IPS-18a (cell line): ENCODE results near the gene CELF6.

ENCODE experiments used
- H3K27ac ChIP-seq: one replicate; pipeline ENCODE4 v1.5.1; 2013; ENCODE audit warnings: low read length
- H3K27me3 ChIP-seq: one replicate; pipeline ENCODE4 v1.6.1; 2013; ENCODE audit warnings: mild to moderate bottlenecking, low read length; ENCODE audit not compliant: control insufficient read depth, insufficient read depth
- H3K36me3 ChIP-seq: one replicate; pipeline ENCODE4 v1.6.1; 2013; ENCODE audit warnings: low read depth, low read length; ENCODE audit not compliant: control insufficient read depth
- H3K4me1 ChIP-seq: one replicate; pipeline ENCODE4 v1.6.1; 2013; ENCODE audit warnings: low read depth, low read length; ENCODE audit not compliant: control insufficient read depth
- H3K4me3 ChIP-seq: one replicate; pipeline ENCODE4 v1.5.1; 2013; ENCODE audit warnings: low read length
- H3K9ac ChIP-seq: one replicate; pipeline ENCODE4 v1.6.1; 2013; ENCODE audit warnings: mild to moderate bottlenecking, low read length, moderate library complexity
- H3K9me3 ChIP-seq: one replicate; pipeline ENCODE4 v1.6.1; 2013; ENCODE audit warnings: low read depth, low read length; ENCODE audit not compliant: control insufficient read depth

Gene CELF6

GRCh38 chr15:72342385-72342784 is 22.4 kb upstream of the CELF6 start:
- Histone ChIP-seq H3K4me1 (peaks cover 3% of the 10 kb centered on the region), H3K4me3 (no peak overlapping the region), H3K27ac (no peak overlapping the region), H3K9ac (no peak overlapping the region), H3K9me3 (no peaks in the 10 kb centered on the region), H3K36me3 (peaks cover 20% of the 10 kb centered on the region), H3K27me3 (no peaks in the 10 kb centered on the region)

- H3K9ac ChIP-seq, result no peak overlapping the region
These were observed 21.4 kb upstream of the CELF6 start for GRCh38 chr15:72341361-72341760.

GRCh38 chr15:72340366-72340765 is 20.4 kb upstream of the CELF6 start:
- H3K4me3 ChIP-seq, result no peak overlapping the region
- peaks cover 2% of the 10 kb centered on the region for H3K36me3 ChIP-seq
- no peaks in the 10 kb centered on the region for H3K9me3 ChIP-seq
- no peak overlapping the region for H3K9ac ChIP-seq
- H3K27ac ChIP-seq, result no peak overlapping the region
- H3K27me3 ChIP-seq, result no peaks in the 10 kb centered on the region
- H3K4me1 ChIP-seq, result peaks cover 3% of the 10 kb centered on the region

More at GRCh38 chr15:72341361-72341760, 21.4 kb upstream of the CELF6 start:
- H3K4me1 ChIP-seq, result peaks cover 3% of the 10 kb centered on the region
- peaks cover 12% of the 10 kb centered on the region for H3K36me3 ChIP-seq
- no peak overlapping the region for H3K27ac ChIP-seq
- no peak overlapping the region for H3K4me3 ChIP-seq
- no peaks in the 10 kb centered on the region for H3K9me3 ChIP-seq
- no peaks in the 10 kb centered on the region for H3K27me3 ChIP-seq

GRCh38 chr15:72339777-72340177 is 19.8 kb upstream of the CELF6 start:
- no peak overlapping the region for H3K27ac ChIP-seq
- no peak overlapping the region for H3K9ac ChIP-seq
- no peaks in the 10 kb centered on the region for H3K36me3 ChIP-seq
- peaks cover 3% of the 10 kb centered on the region for H3K4me1 ChIP-seq
- H3K27me3 ChIP-seq, result no peaks in the 10 kb centered on the region
- H3K4me3 ChIP-seq, result no peak overlapping the region
- no peaks in the 10 kb centered on the region for H3K9me3 ChIP-seq

GRCh38 chr15:72338617-72339321 is 18.8 kb upstream of the CELF6 start:
- no peak overlapping the region for H3K27ac ChIP-seq
- no peaks in the 10 kb centered on the region for H3K36me3 ChIP-seq

GRCh38 chr15:72338148-72338547 is 18.2 kb upstream of the CELF6 start:
- peaks cover 3% of the 10 kb centered on the region for H3K4me1 ChIP-seq
- H3K9me3 ChIP-seq, result no peaks in the 10 kb centered on the region
- no peaks in the 10 kb centered on the region for H3K27me3 ChIP-seq
- no peaks in the 10 kb centered on the region for H3K36me3 ChIP-seq
- no peak overlapping the region for H3K27ac ChIP-seq
- no peak overlapping the region for H3K4me3 ChIP-seq
- H3K9ac ChIP-seq, result no peak overlapping the region

More at GRCh38 chr15:72338617-72339321, 18.8 kb upstream of the CELF6 start:
- Histone ChIP-seq H3K4me3 (no peak overlapping the region), H3K4me1 (peaks cover 3% of the 10 kb centered on the region), H3K9me3 (no peaks in the 10 kb centered on the region), H3K27me3 (no peaks in the 10 kb centered on the region), H3K9ac (no peak overlapping the region)

- Histone ChIP-seq H3K4me3 (no peak overlapping the region), H3K4me1 (no peaks in the 10 kb centered on the region), H3K9me3 (no peaks in the 10 kb centered on the region), H3K9ac (no peak overlapping the region), H3K36me3 (no peaks in the 10 kb centered on the region), H3K27me3 (no peaks in the 10 kb centered on the region), H3K27ac (no peak overlapping the region)
These were observed 14.9 kb upstream of the CELF6 start for GRCh38 chr15:72334842-72335241.

GRCh38 chr15:72331021-72331420 is 11.1 kb upstream of the CELF6 start:
- Histone ChIP-seq H3K9ac (no peak overlapping the region), H3K36me3 (no peaks in the 10 kb centered on the region), H3K4me1 (no peaks in the 10 kb centered on the region), H3K4me3 (no peak overlapping the region), H3K27ac (no peak overlapping the region), H3K9me3 (no peaks in the 10 kb centered on the region), H3K27me3 (no peaks in the 10 kb centered on the region)

GRCh38 chr15:72323752-72324151 is 3.8 kb upstream of the CELF6 start:
- H3K27me3 ChIP-seq, result peaks cover 14% of the 10 kb centered on the region

GRCh38 chr15:72319360-72319984 is 485 bp downstream of the CELF6 start:
- H3K27ac ChIP-seq, result no peak overlapping the region
- H3K9me3 ChIP-seq, result no peaks in the 10 kb centered on the region
- peaks cover 46% of the 10 kb centered on the region for H3K27me3 ChIP-seq
- peaks cover 5% of the 10 kb centered on the region for H3K4me1 ChIP-seq
- H3K4me3 ChIP-seq, result peak overlapping the region; percentile 25
- no peak overlapping the region for H3K9ac ChIP-seq
- H3K36me3 ChIP-seq, result no peaks in the 10 kb centered on the region

More at GRCh38 chr15:72323752-72324151, 3.8 kb upstream of the CELF6 start:
- H3K36me3 ChIP-seq, result no peaks in the 10 kb centered on the region
- no peak overlapping the region for H3K27ac ChIP-seq
- no peak overlapping the region for H3K9ac ChIP-seq
- H3K4me1 ChIP-seq, result peaks cover 5% of the 10 kb centered on the region
- no peaks in the 10 kb centered on the region for H3K9me3 ChIP-seq
- H3K4me3 ChIP-seq, result no peak overlapping the region

GRCh38 chr15:72318408-72318942 is 1.5 kb downstream of the CELF6 start:
- Histone ChIP-seq H3K4me3 (no peak overlapping the region), H3K36me3 (no peaks in the 10 kb centered on the region), H3K9ac (no peak overlapping the region), H3K27ac (no peak overlapping the region), H3K27me3 (peaks cover 46% of the 10 kb centered on the region), H3K4me1 (peaks cover 5% of the 10 kb centered on the region), H3K9me3 (no peaks in the 10 kb centered on the region)
